Measurements from ENCODE around the gene DPP10.

The DPP10 gene

GRCh38 chr2:114683251-114683650 is 240.8 kb downstream of the DPP10 start:
- no CpG with 5 or more reads among the region's 1 CpG for WGBS (ENCODE audit: extremely low coverage, insufficient coverage, insufficient read length)
- Histone ChIP-seq H3K18ac (ENCODE audit: low read length) (no peak overlapping the region), H3K27ac (ENCODE audit: low read depth, low read length) (no peak overlapping the region), H3K4me1 (ENCODE audit: control insufficient read depth in 1 of 2, insufficient read depth in 2 of 2, low read length in 2 of 2) (no peaks in the 10 kb centered on the region), H3K14ac (ENCODE audit: low read length) (no peak overlapping the region), H4K12ac (ENCODE audit: low read depth, low read length) (no peak overlapping the region), H3K27me3 (ENCODE audit: insufficient read depth, low read length) (no peaks in the 10 kb centered on the region), H2BK12ac (ENCODE audit: low read length) (no peak overlapping the region), H2AK5ac (ENCODE audit: low read length) (no peak overlapping the region), H4K91ac (ENCODE audit: low read depth, low read length) (no peak overlapping the region), H3K23ac (ENCODE audit: low read length) (no peak overlapping the region), H3K4me2 (ENCODE audit: low read length) (no peak overlapping the region), H2AFZ (ENCODE audit: insufficient read depth, low read length, poor library complexity) (no peak overlapping the region), H2BK120ac (ENCODE audit: insufficient read depth, low read length, poor library complexity) (no peak overlapping the region), H3K4ac (ENCODE audit: low read depth, low read length) (no peak overlapping the region), H3K9ac (ENCODE audit: low read length) (no peak overlapping the region), H3K79me1 (ENCODE audit: low read length) (no peaks in the 10 kb centered on the region), H3K4me3 (ENCODE audit: low read depth, low read length) (no peak overlapping the region), H4K8ac (ENCODE audit: low read depth, low read length) (no peak overlapping the region), H3K36me3 (ENCODE audit: control insufficient read depth in 1 of 2, insufficient read depth in 2 of 2, low read length in 2 of 2) (no peaks in the 10 kb centered on the region), H3K9me3 (ENCODE audit: insufficient read depth, low read depth, low read length) (no peaks in the 10 kb centered on the region), H3K79me2 (ENCODE audit: control insufficient read depth, insufficient read depth, low read length, poor library complexity) (no peaks in the 10 kb centered on the region), H2BK5ac (ENCODE audit: low read depth, low read length, poor library complexity) (no peak overlapping the region)
- no peak for DNase-seq

- no peak overlapping the region for H3K18ac ChIP-seq (ENCODE audit: low read length)
- no peak overlapping the region for H4K8ac ChIP-seq (ENCODE audit: low read depth, low read length)
- H3K14ac ChIP-seq (ENCODE audit: low read length): no peak overlapping the region
- H3K4ac ChIP-seq (ENCODE audit: low read depth, low read length): no peak overlapping the region
- no peaks in the 10 kb centered on the region for H3K9me3 ChIP-seq (ENCODE audit: insufficient read depth, low read depth, low read length)
- H2BK12ac ChIP-seq (ENCODE audit: low read length): no peak overlapping the region
- H4K91ac ChIP-seq (ENCODE audit: low read depth, low read length): no peak overlapping the region
- H2BK120ac ChIP-seq (ENCODE audit: insufficient read depth, low read length, poor library complexity): no peak overlapping the region
- no peak overlapping the region for H2AK5ac ChIP-seq (ENCODE audit: low read length)
- H2BK5ac ChIP-seq (ENCODE audit: low read depth, low read length, poor library complexity): no peak overlapping the region
- no peak overlapping the region for H3K27ac ChIP-seq (ENCODE audit: low read depth, low read length)
- H3K79me2 ChIP-seq (ENCODE audit: control insufficient read depth, insufficient read depth, low read length, poor library complexity): no peaks in the 10 kb centered on the region
- no peak overlapping the region for H3K23ac ChIP-seq (ENCODE audit: low read length)
- no peak overlapping the region for H2AFZ ChIP-seq (ENCODE audit: insufficient read depth, low read length, poor library complexity)
- H3K4me3 ChIP-seq (ENCODE audit: low read depth, low read length): no peak overlapping the region
- H3K27me3 ChIP-seq (ENCODE audit: insufficient read depth, low read length): no peaks in the 10 kb centered on the region
- H3K36me3 ChIP-seq (ENCODE audit: control insufficient read depth in 1 of 2, insufficient read depth in 2 of 2, low read length in 2 of 2): no peaks in the 10 kb centered on the region
- no peak for DNase-seq
- H3K4me2 ChIP-seq (ENCODE audit: low read length): no peak overlapping the region
- no CpG with 5 or more reads among the region's 3 CpGs for whole genome bisulfite sequencing (ENCODE audit: extremely low coverage, insufficient coverage, insufficient read length)
- H3K9ac ChIP-seq (ENCODE audit: low read length): no peak overlapping the region
- H4K12ac ChIP-seq (ENCODE audit: low read depth, low read length): no peak overlapping the region
- no peaks in the 10 kb centered on the region for H3K4me1 ChIP-seq (ENCODE audit: control insufficient read depth in 1 of 2, insufficient read depth in 2 of 2, low read length in 2 of 2)
- no peaks in the 10 kb centered on the region for H3K79me1 ChIP-seq (ENCODE audit: low read length)
Measured at GRCh38 chr2:114684403-114684802, 242.0 kb downstream of the DPP10 start.

GRCh38 chr2:114685102-114685501 is 242.7 kb downstream of the DPP10 start:
- no peaks in the 10 kb centered on the region for H3K79me2 ChIP-seq (ENCODE audit: control insufficient read depth, insufficient read depth, low read length, poor library complexity)
- H3K14ac ChIP-seq (ENCODE audit: low read length): no peak overlapping the region
- no peaks in the 10 kb centered on the region for H3K27me3 ChIP-seq (ENCODE audit: insufficient read depth, low read length)
- no peaks in the 10 kb centered on the region for H3K36me3 ChIP-seq (ENCODE audit: control insufficient read depth in 1 of 2, insufficient read depth in 2 of 2, low read length in 2 of 2)
- H3K18ac ChIP-seq (ENCODE audit: low read length): no peak overlapping the region
- H2BK12ac ChIP-seq (ENCODE audit: low read length): no peak overlapping the region
- no CpG with 5 or more reads among the region's 3 CpGs for WGBS (ENCODE audit: extremely low coverage, insufficient coverage, insufficient read length)
- no peak for DNase-seq
- no peak overlapping the region for H3K4me2 ChIP-seq (ENCODE audit: low read length)
- H3K4ac ChIP-seq (ENCODE audit: low read depth, low read length): no peak overlapping the region
- H4K12ac ChIP-seq (ENCODE audit: low read depth, low read length): no peak overlapping the region
- no peaks in the 10 kb centered on the region for H3K4me1 ChIP-seq (ENCODE audit: control insufficient read depth in 1 of 2, insufficient read depth in 2 of 2, low read length in 2 of 2)
- no peak overlapping the region for H2BK5ac ChIP-seq (ENCODE audit: low read depth, low read length, poor library complexity)
- no peak overlapping the region for H2BK120ac ChIP-seq (ENCODE audit: insufficient read depth, low read length, poor library complexity)
- no peak overlapping the region for H4K8ac ChIP-seq (ENCODE audit: low read depth, low read length)
- no peak overlapping the region for H3K27ac ChIP-seq (ENCODE audit: low read depth, low read length)
- no peak overlapping the region for H3K23ac ChIP-seq (ENCODE audit: low read length)
- no peak overlapping the region for H3K4me3 ChIP-seq (ENCODE audit: low read depth, low read length)
- H2AK5ac ChIP-seq (ENCODE audit: low read length): no peak overlapping the region
- H4K91ac ChIP-seq (ENCODE audit: low read depth, low read length): no peak overlapping the region
- H3K79me1 ChIP-seq (ENCODE audit: low read length): no peaks in the 10 kb centered on the region
- H3K9me3 ChIP-seq (ENCODE audit: insufficient read depth, low read depth, low read length): no peaks in the 10 kb centered on the region
- H3K9ac ChIP-seq (ENCODE audit: low read length): no peak overlapping the region
- H2AFZ ChIP-seq (ENCODE audit: insufficient read depth, low read length, poor library complexity): no peak overlapping the region

DNA sequence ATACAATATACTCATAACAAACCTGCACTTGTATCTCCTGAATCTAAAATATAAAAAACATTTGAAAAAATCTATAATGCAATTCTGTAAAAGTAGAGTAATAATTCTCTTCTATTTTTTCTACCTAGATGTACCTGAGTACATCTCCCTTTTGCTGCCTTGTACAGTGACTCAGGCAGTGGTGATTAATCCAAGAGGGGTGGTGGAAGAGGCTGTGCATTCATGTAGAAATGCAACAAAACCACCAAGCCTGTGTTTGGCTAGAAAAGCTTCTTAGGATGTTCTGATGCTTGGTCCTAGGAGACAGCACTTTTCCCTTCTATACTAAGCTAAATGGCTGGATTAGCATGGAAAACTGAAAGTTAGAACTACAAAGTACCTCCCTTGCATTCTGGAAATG is 245.8 kb downstream of the DPP10 start:
- Histone ChIP-seq H3K79me1 (ENCODE audit: low read length) (no peaks in the 10 kb centered on the region), H3K14ac (ENCODE audit: low read length) (no peak overlapping the region), H3K9ac (ENCODE audit: low read length) (no peak overlapping the region), H2BK5ac (ENCODE audit: low read depth, low read length, poor library complexity) (no peak overlapping the region), H3K4ac (ENCODE audit: low read depth, low read length) (no peak overlapping the region), H3K4me2 (ENCODE audit: low read length) (no peak overlapping the region), H3K23ac (ENCODE audit: low read length) (no peak overlapping the region), H4K8ac (ENCODE audit: low read depth, low read length) (no peak overlapping the region), H2AK5ac (ENCODE audit: low read length) (no peak overlapping the region), H4K91ac (ENCODE audit: low read depth, low read length) (no peak overlapping the region), H3K27me3 (ENCODE audit: insufficient read depth, low read length) (no peaks in the 10 kb centered on the region), H3K4me1 (ENCODE audit: control insufficient read depth in 1 of 2, insufficient read depth in 2 of 2, low read length in 2 of 2) (no peaks in the 10 kb centered on the region), H3K9me3 (ENCODE audit: insufficient read depth, low read depth, low read length) (no peaks in the 10 kb centered on the region), H3K27ac (ENCODE audit: low read depth, low read length) (no peak overlapping the region), H2BK12ac (ENCODE audit: low read length) (no peak overlapping the region), H4K12ac (ENCODE audit: low read depth, low read length) (no peak overlapping the region), H3K79me2 (ENCODE audit: control insufficient read depth, insufficient read depth, low read length, poor library complexity) (no peaks in the 10 kb centered on the region), H3K4me3 (ENCODE audit: low read depth, low read length) (no peak overlapping the region), H3K18ac (ENCODE audit: low read length) (no peak overlapping the region), H2BK120ac (ENCODE audit: insufficient read depth, low read length, poor library complexity) (no peak overlapping the region), H2AFZ (ENCODE audit: insufficient read depth, low read length, poor library complexity) (no peak overlapping the region), H3K36me3 (ENCODE audit: control insufficient read depth in 1 of 2, insufficient read depth in 2 of 2, low read length in 2 of 2) (no peaks in the 10 kb centered on the region)
- no peak for DNase-seq

GRCh38 chr2:114698520-114698919 is 256.1 kb downstream of the DPP10 start:
- no peak for DNase-seq
- no CpG with 5 or more reads among the region's 1 CpG for WGBS (ENCODE audit: extremely low coverage, insufficient coverage, insufficient read length)
- Histone ChIP-seq H3K27me3 (ENCODE audit: insufficient read depth, low read length) (no peaks in the 10 kb centered on the region), H3K4ac (ENCODE audit: low read depth, low read length) (no peak overlapping the region), H3K23ac (ENCODE audit: low read length) (no peak overlapping the region), H3K36me3 (ENCODE audit: control insufficient read depth in 1 of 2, insufficient read depth in 2 of 2, low read length in 2 of 2) (no peaks in the 10 kb centered on the region), H2AFZ (ENCODE audit: insufficient read depth, low read length, poor library complexity) (no peak overlapping the region), H3K4me2 (ENCODE audit: low read length) (no peak overlapping the region), H3K9me3 (ENCODE audit: insufficient read depth, low read depth, low read length) (no peaks in the 10 kb centered on the region), H2AK5ac (ENCODE audit: low read length) (no peak overlapping the region), H3K4me3 (ENCODE audit: low read depth, low read length) (no peak overlapping the region), H3K27ac (ENCODE audit: low read depth, low read length) (no peak overlapping the region), H2BK5ac (ENCODE audit: low read depth, low read length, poor library complexity) (no peak overlapping the region), H3K18ac (ENCODE audit: low read length) (no peak overlapping the region), H3K14ac (ENCODE audit: low read length) (no peak overlapping the region), H3K4me1 (ENCODE audit: control insufficient read depth in 1 of 2, insufficient read depth in 2 of 2, low read length in 2 of 2) (no peaks in the 10 kb centered on the region), H4K12ac (ENCODE audit: low read depth, low read length) (no peak overlapping the region), H3K79me1 (ENCODE audit: low read length) (no peaks in the 10 kb centered on the region), H3K79me2 (ENCODE audit: control insufficient read depth, insufficient read depth, low read length, poor library complexity) (no peaks in the 10 kb centered on the region), H2BK120ac (ENCODE audit: insufficient read depth, low read length, poor library complexity) (no peak overlapping the region), H2BK12ac (ENCODE audit: low read length) (no peak overlapping the region), H3K9ac (ENCODE audit: low read length) (no peak overlapping the region), H4K91ac (ENCODE audit: low read depth, low read length) (no peak overlapping the region), H4K8ac (ENCODE audit: low read depth, low read length) (no peak overlapping the region)
